K562 (cell line): ENCODE results near the gene SUSD5. TPM values are rescaled to one million over a fixed set of nuclear protein-coding genes. Genes with fewer than 3 reads are reported as not detected.

Source experiments
- ATAC-seq: fragments of 200-7000 bp; cut with Tn5 transposase; 3 replicates; pipeline ENCODE4 v1.9.1; 2020; ENCODE audit warnings: moderate library complexity
- BruUV-seq: library from RNA; stranded (reverse); fragments of 400-500 nt; replicated peaks from 2 replicates; lab custom pipeline; 2021; lab: Mats Ljungman, UMichigan
- CTCF ChIA-PET: fragments of 300-600 bp; formaldehyde crosslinking; extraction: SDS; loops from one replicate; lab custom pipeline; 2021; ENCODE audit warnings: low intra/inter-chr PET ratio; lab: Yijun Ruan, JAX
- POLR2A ChIA-PET: fragments of 300-600, 350-650 bp; sonication (Branson Sonifier 250); formaldehyde crosslinking; extraction: SDS; loops from one replicate; lab custom pipeline; 2021; ENCODE audit warnings: antibody characterized with exemption, inconsistent platforms; lab: Yijun Ruan, JAX
- DNase-seq, 4 experiments: peaks; one replicate each; pipeline versions ENCODE4 v3.0.0 to v3.0.0-alpha.2; 2011 to 2018; ENCODE audit warnings: low spot score in 3 of 4, mixed read lengths in 3 of 4; ENCODE audit errors: extremely low read depth in 1 of 4
- FAIRE-seq: peaks from 2 replicates; lab custom pipeline; 2011; peaks lifted over from hg19 to GRCh38; lab: Jason Lieb, UNC
- H2AFZ ChIP-seq: 2 replicates; pipeline ENCODE4 v1.6.0; 2011; ENCODE audit warnings: low read depth, low read length, control low read depth, inconsistent platforms
- H3K27ac ChIP-seq: fragments of 200-600 bp; 3 replicates; pipeline ENCODE4 v1.8.0; 2011; ENCODE audit warnings: low read depth, mild to moderate bottlenecking, control low read depth, inconsistent platforms, low read length, moderate library complexity, mixed read lengths; ENCODE audit errors: extremely low read depth
- H3K27me3 ChIP-seq, 2 experiments: fragments of 300-600 bp in 1 of 2; 2 replicates in 1 of 2; 3 replicates in 1 of 2; pipeline versions ENCODE4 v1.6.0 to v1.8.0; 2011; ENCODE audit warnings: inconsistent platforms in 2 of 2, low read length in 2 of 2, mild to moderate bottlenecking in 1 of 2, mixed read lengths in 1 of 2, moderate library complexity in 1 of 2; ENCODE audit not compliant: control insufficient read depth in 2 of 2, insufficient read depth in 2 of 2
- H3K36me3 ChIP-seq: fragments of 300-600 bp; 3 replicates; pipeline ENCODE4 v1.8.0; 2011; ENCODE audit warnings: mild to moderate bottlenecking, low read length, inconsistent platforms; ENCODE audit not compliant: control insufficient read depth, insufficient read depth
- H3K4me1 ChIP-seq, 2 experiments: fragments of 200-600 bp in 1 of 2; replicated peaks in 1 of 2; 2 replicates in 1 of 2; 3 replicates in 1 of 2; pipeline versions ENCODE4 v1.5.1 to v1.8.0; 2011; ENCODE audit warnings: inconsistent platforms in 2 of 2, low read length in 2 of 2, mild to moderate bottlenecking in 1 of 2, mixed read lengths in 1 of 2, moderate library complexity in 1 of 2; ENCODE audit not compliant: control insufficient read depth in 2 of 2, insufficient read depth in 2 of 2
- H3K4me2 ChIP-seq: 2 replicates; pipeline ENCODE4 v1.6.1; 2011; ENCODE audit warnings: low read length, control low read depth, inconsistent platforms, mixed read lengths; ENCODE audit not compliant: insufficient read depth
- H3K4me3 ChIP-seq: fragments of 200-600 bp; sonication (generic), shearing (Covaris generic); 2 replicates; pipeline ENCODE4 v1.5.1; 2016; ENCODE audit warnings: control low read depth, inconsistent platforms
- H3K79me2 ChIP-seq: fragments of 200-600 bp; 3 replicates; pipeline ENCODE4 v1.8.0; 2011; ENCODE audit warnings: low read length, inconsistent platforms; ENCODE audit not compliant: control insufficient read depth, insufficient read depth
- H3K9ac ChIP-seq, 2 experiments: 2 replicates each; pipeline versions ENCODE4 v1.6.0 to v1.6.1; 2011; ENCODE audit warnings: low read depth in 2 of 2, low read length in 2 of 2, control low read depth in 1 of 2, inconsistent platforms in 1 of 2, mild to moderate bottlenecking in 1 of 2, mixed read lengths in 1 of 2; ENCODE audit not compliant: insufficient read depth in 1 of 2
- H3K9me1 ChIP-seq: one replicate; pipeline ENCODE4 v1.6.0; 2011; ENCODE audit warnings: inconsistent platforms, mild to moderate bottlenecking, low read length, moderate library complexity; ENCODE audit not compliant: control insufficient read depth, insufficient read depth
- H3K9me3 ChIP-seq: replicated peaks from 2 replicates; pipeline ENCODE4 v1.5.1; 2011; ENCODE audit warnings: low read depth, low read length, inconsistent platforms; ENCODE audit not compliant: control insufficient read depth, insufficient read depth
- H4K20me1 ChIP-seq: replicated peaks from 2 replicates; pipeline ENCODE4 v1.6.1; 2011; ENCODE audit warnings: low read length, inconsistent platforms, mixed read lengths; ENCODE audit not compliant: control insufficient read depth, insufficient read depth
- C11orf30 ChIP-seq: fragments of 450-650 bp; IDR thresholded peaks from 2 replicates; pipeline ENCODE4 v1.6.1; 2016; ENCODE audit warnings: low read depth, mild to moderate bottlenecking
- CBX2 ChIP-seq: fragments of 200-600 bp; sonication (generic); IDR thresholded peaks from one replicate; pipeline ENCODE4 v1.6.1; 2012; ENCODE audit warnings: mild to moderate bottlenecking, low read length, inconsistent platforms; ENCODE audit not compliant: insufficient read depth, poor library complexity, severe bottlenecking
- DDX20 ChIP-seq: fragments of 450-650 bp; IDR thresholded peaks from 2 replicates; pipeline ENCODE4 v1.6.1; 2016; ENCODE audit warnings: missing genetic modification characterization, low read depth, mild to moderate bottlenecking, missing compliant biosample characterization, moderate library complexity
- FOXA3 ChIP-seq, 2 experiments: fragments of 450-650 bp in 1 of 2; sonication (generic) in 1 of 2; formaldehyde crosslinking; IDR thresholded peaks in 1 of 2; conservative IDR thresholded peaks in 1 of 2; 2 replicates each; pipeline versions ENCODE4 v1.4.0 to v1.8.0; 2020 to 2022; ENCODE audit warnings: mild to moderate bottlenecking in 2 of 2, missing genetic modification reagents in 1 of 2
- FOXJ2 ChIP-seq: fragments of 200-800 bp; sonication (Bioruptor generic); IDR thresholded peaks from 2 replicates; pipeline ENCODE4 v1.6.1; 2016; ENCODE audit warnings: missing genetic modification characterization, missing compliant biosample characterization
- LARP7 ChIP-seq: fragments of 450-650 bp; IDR thresholded peaks from 2 replicates; pipeline ENCODE4 v1.6.1; 2016
- MAFG ChIP-seq: fragments of 450-650 bp; conservative IDR thresholded peaks from 2 replicates; pipeline ENCODE4 v1.6.1; 2016; ENCODE audit warnings: missing genetic modification characterization, missing compliant biosample characterization
- MLX ChIP-seq, 2 experiments: fragments of 450-650 bp in 1 of 2; sonication (generic) in 1 of 2; formaldehyde crosslinking; conservative IDR thresholded peaks; 2 replicates each; pipeline versions ENCODE4 v1.4.0 to v1.8.1; 2020 to 2022; ENCODE audit warnings: mild to moderate bottlenecking in 1 of 2, missing genetic modification reagents in 1 of 2
- NFE2 ChIP-seq: IDR thresholded peaks from 2 replicates; pipeline ENCODE4 v1.6.1; 2014; ENCODE audit warnings: antibody characterized with exemption, low read depth
- NR1H2 ChIP-seq: sonication (generic); formaldehyde crosslinking; IDR thresholded peaks from 2 replicates; pipeline ENCODE4 v1.4.0; 2020; ENCODE audit warnings: mild to moderate bottlenecking, missing genetic modification reagents
- NR3C1 ChIP-seq: sonication (generic); formaldehyde crosslinking; IDR thresholded peaks from 2 replicates; pipeline ENCODE4 v1.8.1; 2022; ENCODE audit warnings: missing genetic modification reagents
- SRF ChIP-seq, 2 experiments: fragments of 250-450, 450-650 bp in 1 of 2; sonication (Bioruptor Pico) in 1 of 2; sonication (generic) in 1 of 2; formaldehyde crosslinking; IDR thresholded peaks; 2 replicates each; pipeline versions ENCODE4 v1.5.0 to v1.5.1; 2020 to 2022; ENCODE audit warnings: mild to moderate bottlenecking in 1 of 2, missing genetic modification reagents in 1 of 2
- TAF1 ChIP-seq: IDR thresholded peaks from 2 replicates; pipeline ENCODE4 v1.6.1; 2011; ENCODE audit warnings: mild to moderate bottlenecking, low read length, moderate library complexity; ENCODE audit not compliant: insufficient read depth, control insufficient read depth, severe bottlenecking; ENCODE audit errors: extremely low read depth
- TRIM24 ChIP-seq, 2 experiments: fragments of 450-650 bp; IDR thresholded peaks; 2 replicates each; pipeline ENCODE4 v1.6.1; 2016
- ZFPM2 ChIP-seq: fragments of 250-450 bp; sonication (Bioruptor Pico); IDR thresholded peaks from 2 replicates; pipeline ENCODE4 v1.5.1; 2022; ENCODE audit warnings: mild to moderate bottlenecking
- ZNF316 ChIP-seq: fragments of 450-650 bp; IDR thresholded peaks from 2 replicates; pipeline ENCODE4 v1.6.1; 2016
- ZNF696 ChIP-seq: fragments of 250-450 bp; sonication (Bioruptor Pico); conservative IDR thresholded peaks from 2 replicates; pipeline ENCODE4 v1.4.0; 2020; ENCODE audit warnings: mild to moderate bottlenecking, moderate library complexity
- ZNF76 ChIP-seq: fragments of 250-450 bp; sonication (Bioruptor Pico); IDR thresholded peaks from 2 replicates; pipeline ENCODE4 v1.4.0; 2020; ENCODE audit warnings: mild to moderate bottlenecking, moderate library complexity, borderline replicate concordance
- WGBS: fragments of 100-300 bp; shearing (Covaris generic); methylation state at CpG from one replicate; pipeline ENCODE4 v1.1.6; 2016; ENCODE audit warnings: low coverage, mixed read lengths; ENCODE audit not compliant: insufficient coverage; ENCODE audit errors: missing lambda C conversion rate; 5-methylcytosine and 5-hydroxymethylcytosine counted together
- in situ Hi-C: fragments of 300-500 bp; cut with MboI; formaldehyde crosslinking; loops from 4 replicates; pipeline ENCODE4 v1.15.0; 2018; ENCODE audit warnings: inconsistent platforms, mixed read lengths
- intact Hi-C: fragments of 100-400 bp; cut with micrococcal nuclease; formaldehyde crosslinking; loops from 2 replicates; pipeline ENCODE4 v1.14.2; 2022
- polyA plus RNA-seq, 8 experiments: library from polyadenylated mRNA; depleted of rRNA in 4 of 8; stranded (reverse) in 5 of 8; unstranded in 3 of 8; fragments of >200 nt; fragmentation: Nextera tagmentation in 2 of 8; fragmentation: Illumina TruSeq in 1 of 8; extraction: Ambion mirVana in 2 of 8; extraction: Trizol in 1 of 8; gene quantifications; 2 replicates each; pipeline versions ENCODE4 v1.2.1 to v1.2.3, GENCODE V29; 2011 to 2014; ENCODE audit warnings: inconsistent platforms in 1 of 8, missing spikeins in 1 of 8
- total RNA-seq, 7 experiments: library from RNA; depleted of rRNA in 6 of 7; stranded (reverse); fragments of >200 nt in 6 of 7; fragmentation: Illumina TruSeq in 2 of 7; extraction: Trizol in 2 of 7; gene quantifications; 2 replicates each; pipeline versions ENCODE4 v1.2.1 to v1.2.3, GENCODE V29; 2011 to 2021; ENCODE audit warnings: low replicate concordance in 1 of 7

The SUSD5 gene
- total and polyA plus RNA-seq, 9 of the 15 experiments (the other 6 are each of a cell fraction or from before 2014, with no cell fraction given) = not detected

- FAIRE-seq = peak; percentile 11
- CTCF ChIA-PET = interaction anchor here (0.5 kb wide), 1 partner anchor 585 kb away, joined by 3 read pairs; no protein-coding TSS in a partner anchor
- H3K4me1 ChIP-seq = no peaks in the 10 kb centered on the region
- ATAC-seq = no peak
- BruUV-seq = no TSS peak
- H3K9me1 ChIP-seq = no peaks in the 10 kb centered on the region
- 7% methylated on average over 5 of the region's 5 CpGs for WGBS
- no peak for DNase-seq
- no peaks in the 10 kb centered on the region for H3K36me3 ChIP-seq
- H3K4me2 ChIP-seq = no peak overlapping the region
- no peaks in the 10 kb centered on the region for H3K9me3 ChIP-seq
- H3K9ac ChIP-seq = no peak overlapping the region
- H3K79me2 ChIP-seq = no peaks in the 10 kb centered on the region
- H3K27me3 ChIP-seq = no peaks in the 10 kb centered on the region
- in situ Hi-C loops (no loop called here), intact Hi-C loops (no loop called here)
- H2AFZ ChIP-seq = no peak overlapping the region
- H3K27ac ChIP-seq = no peak overlapping the region
- POLR2A ChIA-PET = no interaction called here
- no peaks in the 10 kb centered on the region for H4K20me1 ChIP-seq
- TF ChIP-seq ZNF696 (CRISPR knock-in tag) = no peak
- TF ChIP-seq C11orf30 = peak; percentile 40; the same call in 1 of the 2 replicates
- TF ChIP-seq ZNF316 = peak; percentile 60
- peak in 1 of 2 experiments; percentile 22; a peak in 1 of 4 replicates for TF ChIP-seq TRIM24 (IDR thresholded peaks at IDR 0.05)
- peak; percentile 36; the same call in 1 of the 2 replicates for TF ChIP-seq NFE2
- no peak for TF ChIP-seq NR1H2 (CRISPR knock-in tag)
- peak; percentile 54 for TF ChIP-seq MAFG (tag)
- no peak overlapping the region for H3K4me3 ChIP-seq
Measured at GRCh38 chr3:33260104-33260503, 41.5 kb upstream of the SUSD5 start.

GRCh38 chr3:33256249-33256648 is 37.6 kb upstream of the SUSD5 start:
- Histone ChIP-seq H3K4me1 (no peaks in the 10 kb centered on the region), H3K9me3 (no peaks in the 10 kb centered on the region), H3K79me2 (no peaks in the 10 kb centered on the region), H3K4me3 (no peak overlapping the region), H3K9me1 (no peaks in the 10 kb centered on the region), H3K36me3 (no peaks in the 10 kb centered on the region), H4K20me1 (no peaks in the 10 kb centered on the region), H3K27ac (no peak overlapping the region), H3K9ac (no peak overlapping the region), H3K27me3 (no peaks in the 10 kb centered on the region), H3K4me2 (no peak overlapping the region), H2AFZ (no peak overlapping the region)
- no TSS peak for BruUV-seq
- DNase-seq = no peak
- in situ Hi-C loops (no loop called here), intact Hi-C loops (loop anchor here (5.0 kb wide), 1 partner anchor 116 kb away; no protein-coding TSS in a partner anchor)
- CTCF ChIA-PET = no interaction called here
- FAIRE-seq = no peak
- 11% methylated on average over 2 of the region's 2 CpGs for WGBS
- peak; percentile 39 for ATAC-seq
- POLR2A ChIA-PET = interaction anchor here (0.7 kb wide), 1 partner anchor 139 kb away, joined by 5 read pairs; no protein-coding TSS in a partner anchor
- no peak for TF ChIP-seq LARP7
- TF ChIP-seq FOXA3 (CRISPR knock-in tag; conservative IDR thresholded peaks at IDR 0.05 in 1 of 2, IDR thresholded peaks at IDR 0.05 in 1 of 2) = no peak
- TF ChIP-seq NR3C1 (CRISPR knock-in tag) = no peak
- TF ChIP-seq MLX (CRISPR knock-in tag; conservative IDR thresholded peaks at IDR 0.05) = no peak
- no peak for TF ChIP-seq FOXJ2 (tag)
- no peak for TF ChIP-seq ZNF76
- TF ChIP-seq SRF (CRISPR knock-in tag; IDR thresholded peaks at IDR 0.05) = no peak
- no peak for TF ChIP-seq DDX20 (tag)
- TF ChIP-seq ZFPM2 (CRISPR knock-in tag) = no peak
- no peak for TF ChIP-seq TAF1
- no peak for TF ChIP-seq CBX2
